Measurements from ENCODE around the gene ID1. TPM values are rescaled to one million over a fixed set of nuclear protein-coding genes. Genes with fewer than 3 reads are reported as not detected.
A peak's percentile ranks its signal among the peaks of the same experiment; 100 is the strongest.

The ID1 gene
- total and polyA plus RNA-seq, 2 of the 13 experiments (the other 11 are each of a cell fraction or from before 2014, with no cell fraction given), result 320 to 419 TPM

- TF ChIP-seq PHF5A (CRISPR knock-in tag; IDR thresholded peaks at IDR 0.05; ENCODE audit: low read depth, unreplicated experiment) (no peak), KAT2B (IDR thresholded peaks at IDR 0.05; ENCODE audit: borderline replicate concordance, low read depth, low read length) (no peak), AKNA (CRISPR knock-in tag; IDR thresholded peaks at IDR 0.05; ENCODE audit: borderline replicate concordance) (no peak), ZUFSP (CRISPR knock-in tag; IDR thresholded peaks at IDR 0.05; ENCODE audit: borderline replicate concordance) (no peak), EED (CRISPR knock-in tag; IDR thresholded peaks at IDR 0.05) (no peak), CBX5 (CRISPR knock-in tag; IDR thresholded peaks at IDR 0.05; ENCODE audit: borderline replicate concordance) (no peak), ZBTB7A (CRISPR knock-in tag; IDR thresholded peaks at IDR 0.05) (no peak), RFXAP (CRISPR knock-in tag; IDR thresholded peaks at IDR 0.05; ENCODE audit: borderline replicate concordance) (0 out of 2 replicates have a peak, but pooled peaks have one; percentile 9), GMEB2 (CRISPR knock-in tag; IDR thresholded peaks at IDR 0.05; ENCODE audit: low read depth) (no peak), ZNF33B (CRISPR knock-in tag; IDR thresholded peaks at IDR 0.05) (no peak), FOXK2 (IDR thresholded peaks at IDR 0.05) (no peak), ZBTB26 (CRISPR knock-in tag; IDR thresholded peaks at IDR 0.05; ENCODE audit: borderline replicate concordance) (no peak), ZSCAN5A (CRISPR knock-in tag; IDR thresholded peaks at IDR 0.05; ENCODE audit: borderline replicate concordance) (no peak), HNRNPLL (IDR thresholded peaks at IDR 0.05; ENCODE audit: low read depth, low read length, poor library complexity, severe bottlenecking) (no peak), TFAP4 (IDR thresholded peaks at IDR 0.05; ENCODE audit: borderline replicate concordance, low read depth) (no peak), BCL3 (CRISPR knock-in tag; IDR thresholded peaks at IDR 0.05) (no peak)
These were observed 11.0 kb upstream of the ID1 start (continued) for GRCh38 chr20:31594002-31594557.

Measured in HepG2 (cell line).